H9 (cell line): ENCODE results near the gene SH3BP2. TPM values are rescaled to one million over a fixed set of nuclear protein-coding genes. Genes with fewer than 3 reads are reported as not detected.

Source experiments
- DNase-seq: peaks from one replicate; pipeline ENCODE4 v3.0.0-alpha.2; 2017
- H2AFZ ChIP-seq: one replicate; pipeline ENCODE4 v1.6.1; 2013; ENCODE audit warnings: mild to moderate bottlenecking, low read length, control low read depth, moderate library complexity
- H2AK5ac ChIP-seq: 2 replicates; pipeline ENCODE4 v1.6.1; 2013; ENCODE audit warnings: low read length, control low read depth, mixed read lengths; ENCODE audit not compliant: insufficient read length
- H2BK120ac ChIP-seq: one replicate; pipeline ENCODE4 v1.6.1; 2013; ENCODE audit warnings: low read depth, mild to moderate bottlenecking, low read length, control low read depth, inconsistent platforms; ENCODE audit not compliant: poor library complexity, severe bottlenecking
- H2BK12ac ChIP-seq: 2 replicates; pipeline ENCODE4 v1.6.1; 2013; ENCODE audit warnings: low read length, control low read depth, mixed read lengths, low read depth; ENCODE audit not compliant: insufficient read length
- H2BK15ac ChIP-seq: 2 replicates; pipeline ENCODE4 v1.6.1; 2013; ENCODE audit warnings: low read depth, low read length, control low read depth
- H2BK20ac ChIP-seq: one replicate; pipeline ENCODE4 v1.6.1; 2013; ENCODE audit warnings: low read depth, mild to moderate bottlenecking, low read length, control low read depth, inconsistent platforms; ENCODE audit not compliant: poor library complexity, severe bottlenecking
- H2BK5ac ChIP-seq: 2 replicates; pipeline ENCODE4 v1.6.1; 2013; ENCODE audit warnings: low read length, control low read depth, mixed read lengths; ENCODE audit not compliant: insufficient read length
- H3K14ac ChIP-seq: 2 replicates; pipeline ENCODE4 v1.6.1; 2013; ENCODE audit warnings: low read length, control low read depth; ENCODE audit not compliant: insufficient read depth
- H3K18ac ChIP-seq: 2 replicates; pipeline ENCODE4 v1.6.1; 2013; ENCODE audit warnings: low read depth, mild to moderate bottlenecking, mixed read lengths, low read length, control low read depth; ENCODE audit not compliant: insufficient read length
- H3K23ac ChIP-seq: 2 replicates; pipeline ENCODE4 v1.6.1; 2013; ENCODE audit warnings: low read length, control low read depth, mixed read lengths, low read depth; ENCODE audit not compliant: insufficient read length
- H3K23me2 ChIP-seq: 2 replicates; pipeline ENCODE4 v1.6.1; 2013; ENCODE audit warnings: low read depth, mild to moderate bottlenecking, mixed read lengths, low read length, control low read depth; ENCODE audit not compliant: insufficient read length, poor library complexity, severe bottlenecking
- H3K27ac ChIP-seq: 2 replicates; pipeline ENCODE4 v1.5.1; 2013; ENCODE audit warnings: low read length, control low read depth, mixed read lengths, low read depth; ENCODE audit not compliant: insufficient read length
- H3K27me3 ChIP-seq: 2 replicates; pipeline ENCODE4 v1.6.1; 2013; ENCODE audit warnings: low read length, control low read depth, inconsistent platforms; ENCODE audit not compliant: insufficient read depth
- H3K4ac ChIP-seq: 2 replicates; pipeline ENCODE4 v1.6.1; 2013; ENCODE audit warnings: low read depth, mild to moderate bottlenecking, control low read depth, inconsistent platforms, low read length, moderate library complexity
- H3K4me1 ChIP-seq: 2 replicates; pipeline ENCODE4 v1.6.1; 2013; ENCODE audit warnings: low read length, control low read depth, inconsistent platforms; ENCODE audit not compliant: insufficient read depth
- H3K4me2 ChIP-seq: 2 replicates; pipeline ENCODE4 v1.6.1; 2013; ENCODE audit warnings: low read length, control low read depth, mixed read lengths; ENCODE audit not compliant: insufficient read length, insufficient read depth
- H3K56ac ChIP-seq: 2 replicates; pipeline ENCODE4 v1.6.1; 2013; ENCODE audit warnings: low read depth, mild to moderate bottlenecking, mixed read lengths, low read length, control low read depth; ENCODE audit not compliant: insufficient read length
- H3K79me1 ChIP-seq: 2 replicates; pipeline ENCODE4 v1.6.1; 2013; ENCODE audit warnings: low read depth, mild to moderate bottlenecking, moderate library complexity, low read length, control low read depth, inconsistent platforms; ENCODE audit not compliant: insufficient read depth, poor library complexity, severe bottlenecking
- H3K79me2 ChIP-seq: 2 replicates; pipeline ENCODE4 v1.6.1; 2013; ENCODE audit warnings: low read length, control low read depth, inconsistent platforms; ENCODE audit not compliant: insufficient read depth
- H3K9ac ChIP-seq: 2 replicates; pipeline ENCODE4 v1.6.1; 2013; ENCODE audit warnings: low read length, control low read depth, mixed read lengths; ENCODE audit not compliant: insufficient read length; ENCODE audit errors: extremely low read depth
- H3K9me3 ChIP-seq: one replicate; pipeline ENCODE4 v1.6.1; 2013; ENCODE audit warnings: low read depth, low read length, inconsistent platforms; ENCODE audit not compliant: control insufficient read depth
- H3T11ph ChIP-seq: one replicate; pipeline ENCODE4 v1.6.1; 2013; ENCODE audit warnings: mild to moderate bottlenecking, low read length, control low read depth, inconsistent platforms
- H4K20me1 ChIP-seq: one replicate; pipeline ENCODE4 v1.6.1; 2013; ENCODE audit not compliant: control insufficient read depth, insufficient read length, insufficient read depth
- H4K5ac ChIP-seq: 2 replicates; pipeline ENCODE4 v1.6.1; 2013; ENCODE audit warnings: low read depth, mild to moderate bottlenecking, mixed read lengths, low read length, control low read depth; ENCODE audit not compliant: insufficient read length
- H4K8ac ChIP-seq: replicated peaks from 2 replicates; pipeline ENCODE4 v1.6.1; 2013; ENCODE audit warnings: low read length, control low read depth, mixed read lengths, low read depth; ENCODE audit not compliant: insufficient read length
- H4K91ac ChIP-seq: 2 replicates; pipeline ENCODE4 v1.6.1; 2013; ENCODE audit warnings: low read depth, mild to moderate bottlenecking, moderate library complexity, mixed read lengths, low read length, control low read depth; ENCODE audit not compliant: insufficient read length
- H3K27ac Mint-ChIP-seq, 3 experiments: 2 replicates in 2 of 3; 3 replicates in 1 of 3; pipeline ENCODE4 v1.8.0; 2020 to 2021; ENCODE audit warnings: mixed read lengths in 3 of 3, mild to moderate bottlenecking in 1 of 3, moderate library complexity in 1 of 3
- H3K27me3 Mint-ChIP-seq: 2 replicates; pipeline ENCODE4 v1.8.0; 2021; ENCODE audit warnings: low read depth, mild to moderate bottlenecking, moderate library complexity, mixed read lengths
- H3K36me3 Mint-ChIP-seq, 3 experiments: 2 replicates in 2 of 3; 3 replicates in 1 of 3; pipeline ENCODE4 v1.8.0; 2020 to 2021; ENCODE audit warnings: low read depth in 3 of 3, mixed read lengths in 3 of 3; ENCODE audit not compliant: insufficient read depth in 1 of 3
- H3K4me1 Mint-ChIP-seq, 2 experiments: 2 replicates each; pipeline ENCODE4 v1.8.0; 2020; ENCODE audit warnings: mixed read lengths in 2 of 2
- H3K4me3 Mint-ChIP-seq, 2 experiments: 2 replicates in 1 of 2; 3 replicates in 1 of 2; pipeline ENCODE4 v1.8.0; 2020 to 2021; ENCODE audit warnings: mild to moderate bottlenecking in 2 of 2, mixed read lengths in 2 of 2, moderate library complexity in 1 of 2
- H3K9me3 Mint-ChIP-seq, 2 experiments: 2 replicates in 1 of 2; 3 replicates in 1 of 2; pipeline ENCODE4 v1.8.0; 2020; ENCODE audit warnings: mild to moderate bottlenecking in 2 of 2, mixed read lengths in 2 of 2, moderate library complexity in 1 of 2
- WGBS: extraction: QIAGEN DNeasy Blood & Tissue Kit; methylation state at CpG from one replicate; pipeline ENCODE4 v1.1.7; 2013; ENCODE audit warnings: missing lambda C conversion rate, low lambda C conversion rate, mixed read lengths; ENCODE audit not compliant: insufficient read length; ENCODE audit errors: extremely low coverage; 5-methylcytosine and 5-hydroxymethylcytosine counted together
- total RNA-seq: library from RNA; stranded (reverse); gene quantifications from 2 replicates; pipeline ENCODE4 v1.2.1, GENCODE V29; 2021
- TF ChIP-seq, protein P1 (sequence below): fragments of 200-600 bp; sonication (generic); conservative IDR thresholded peaks from 3 replicates; pipeline ENCODE4 v1.8.0; 2021; ENCODE audit warnings: antibody characterized with exemption, mild to moderate bottlenecking

SH3BP2 gene
- total RNA-seq, 1 experiment from 2014 or later, result 37.6 TPM

DNA sequence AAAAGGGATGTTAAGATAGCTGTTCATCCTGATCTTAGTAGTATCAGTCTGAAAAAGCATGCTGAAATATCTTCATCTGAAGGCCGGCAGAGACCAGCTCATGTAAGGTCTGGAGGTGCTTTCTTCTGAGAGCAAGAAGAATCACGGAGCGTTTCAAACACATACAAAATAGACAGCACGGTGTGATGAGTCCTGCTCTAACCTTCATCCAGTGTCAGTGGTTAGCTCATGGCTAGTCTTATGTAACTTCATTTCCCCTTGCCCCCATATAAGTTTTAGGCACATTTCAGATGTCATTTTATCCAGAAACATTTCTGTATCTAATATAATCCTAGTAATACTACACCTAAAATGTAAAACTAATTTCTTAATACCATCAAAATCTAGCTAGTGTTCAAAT, 78.6 kb downstream of the SH3BP2 start:
- peaks cover 2% of the 10 kb centered on the region; the same call in 1 of the 2 replicates for H3K4me1 ChIP-seq
- Mint-ChIP-seq H3K4me3 (no peak overlapping the region), H3K36me3 (peaks cover 3 to 11% (median 8%) of the 10 kb centered on the region in 3 experiments; a peak in 6 of 7 replicates), H3K9me3 (no peaks in the 10 kb centered on the region), H3K4me1 (peaks cover 29 to 50% of the 10 kb centered on the region in 2 experiments), H3K27ac (no peak overlapping the region), H3K27me3 (no peaks in the 10 kb centered on the region)
- H3K4ac ChIP-seq, result no peak overlapping the region
- no peak overlapping the region for H4K8ac ChIP-seq
- H2AFZ ChIP-seq, result no peak overlapping the region
- no peaks in the 10 kb centered on the region for H3K23me2 ChIP-seq
- no peaks in the 10 kb centered on the region for H3K9me3 ChIP-seq
- H3K14ac ChIP-seq, result no peak overlapping the region
- no peak overlapping the region for H2AK5ac ChIP-seq
- no peak overlapping the region for H3T11ph ChIP-seq
- no peak overlapping the region for H2BK15ac ChIP-seq
- H2BK120ac ChIP-seq, result no peak overlapping the region
- H3K79me1 ChIP-seq, result peaks cover 13% of the 10 kb centered on the region
- H3K18ac ChIP-seq, result no peak overlapping the region
- DNase-seq, result no peak
- no peak overlapping the region for H4K5ac ChIP-seq
- H4K91ac ChIP-seq, result no peak overlapping the region
- H4K20me1 ChIP-seq, result no peaks in the 10 kb centered on the region
- no peak overlapping the region for H3K56ac ChIP-seq
- H3K4me2 ChIP-seq, result no peak overlapping the region
- H3K79me2 ChIP-seq, result peaks cover 18% of the 10 kb centered on the region; the same call in 1 of the 2 replicates
- H3K23ac ChIP-seq, result no peak overlapping the region
- no peak overlapping the region for H3K9ac ChIP-seq
- WGBS, result no CpG with 5 or more reads among the region's 4 CpGs
- H2BK20ac ChIP-seq, result no peak overlapping the region
- H2BK5ac ChIP-seq, result no peak overlapping the region
- H2BK12ac ChIP-seq, result no peak overlapping the region
- H3K27ac ChIP-seq, result no peak overlapping the region
- TF ChIP-seq, protein P1, sequence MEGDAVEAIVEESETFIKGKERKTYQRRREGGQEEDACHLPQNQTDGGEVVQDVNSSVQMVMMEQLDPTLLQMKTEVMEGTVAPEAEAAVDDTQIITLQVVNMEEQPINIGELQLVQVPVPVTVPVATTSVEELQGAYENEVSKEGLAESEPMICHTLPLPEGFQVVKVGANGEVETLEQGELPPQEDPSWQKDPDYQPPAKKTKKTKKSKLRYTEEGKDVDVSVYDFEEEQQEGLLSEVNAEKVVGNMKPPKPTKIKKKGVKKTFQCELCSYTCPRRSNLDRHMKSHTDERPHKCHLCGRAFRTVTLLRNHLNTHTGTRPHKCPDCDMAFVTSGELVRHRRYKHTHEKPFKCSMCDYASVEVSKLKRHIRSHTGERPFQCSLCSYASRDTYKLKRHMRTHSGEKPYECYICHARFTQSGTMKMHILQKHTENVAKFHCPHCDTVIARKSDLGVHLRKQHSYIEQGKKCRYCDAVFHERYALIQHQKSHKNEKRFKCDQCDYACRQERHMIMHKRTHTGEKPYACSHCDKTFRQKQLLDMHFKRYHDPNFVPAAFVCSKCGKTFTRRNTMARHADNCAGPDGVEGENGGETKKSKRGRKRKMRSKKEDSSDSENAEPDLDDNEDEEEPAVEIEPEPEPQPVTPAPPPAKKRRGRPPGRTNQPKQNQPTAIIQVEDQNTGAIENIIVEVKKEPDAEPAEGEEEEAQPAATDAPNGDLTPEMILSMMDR, result no peak
- no peaks in the 10 kb centered on the region for H3K27me3 ChIP-seq
